CD4-positive, alpha-beta T cell treated with Interferon gamma for 1 hour (primary cell): Measurements from ENCODE around the gene MAGEA9B.
"Not testable (repeated sequence)": the region's sequence is repeated elsewhere in the genome, so short reads cannot be mapped to it uniquely, and the experiment has no call there.

ENCODE experiments used
- DNase-seq: peaks from one replicate; pipeline ENCODE4 v3.0.0-alpha.2; 2020

MAGEA9B gene

DNA sequence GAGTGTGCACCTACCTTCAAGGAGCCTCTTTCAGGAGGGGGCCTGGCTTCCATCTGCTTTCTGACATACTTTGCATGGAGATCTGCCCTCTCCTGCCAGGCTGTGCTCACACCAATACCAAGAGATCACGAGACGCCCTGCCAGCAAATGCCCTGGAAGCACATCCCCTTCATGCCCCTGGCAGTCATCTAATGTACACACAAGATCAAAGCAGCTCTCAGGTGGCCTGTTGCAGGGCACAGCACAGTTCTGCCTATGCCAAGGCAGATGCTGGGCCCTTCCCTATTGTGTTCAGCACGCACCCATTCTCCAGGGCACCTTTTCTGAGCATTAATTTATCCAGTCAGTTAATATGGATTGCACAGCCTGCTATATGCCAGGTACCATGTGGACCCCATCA lies 54.4 kb downstream of the MAGEA9B start:
- not testable (repeated sequence) for DNase-seq
